Hair follicle dermal papilla cell (primary cell): ENCODE data around the gene TMEM207. TPM values are rescaled to one million over a fixed set of nuclear protein-coding genes. Genes with fewer than 3 reads are reported as not detected.

Source experiments
- total RNA-seq: library from RNA; depleted of rRNA; stranded (reverse); fragments of >200 nt; gene quantifications from 2 replicates; pipeline ENCODE4 v1.2.3, GENCODE V29; 2012

Gene TMEM207
- not detected in 2 replicates for total RNA-seq

DNA sequence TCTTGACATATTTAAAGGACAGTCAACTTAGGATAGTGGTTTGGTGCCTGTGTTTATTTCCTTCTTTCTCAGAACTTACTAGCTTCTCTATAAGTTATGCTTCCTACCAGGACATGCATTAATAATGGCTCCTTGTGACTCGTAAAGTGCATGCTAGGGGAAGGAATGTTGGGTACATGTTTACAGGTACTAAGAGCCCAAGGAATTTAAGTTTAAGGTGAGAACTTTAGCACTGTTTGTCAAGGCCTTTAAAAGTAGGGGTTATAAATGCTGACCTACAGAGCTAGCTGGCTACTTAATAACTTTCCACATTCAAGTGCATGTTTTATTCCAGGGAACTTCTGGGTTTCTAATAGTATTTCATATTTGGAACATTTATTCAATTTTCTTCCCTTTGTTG, at the start of gene TMEM207:
TSS of gene TMEM207 (minus strand) at position 101 of the 400 bp plus-strand sequence. CDS start at position 9, 92 bp downstream.

DNA sequence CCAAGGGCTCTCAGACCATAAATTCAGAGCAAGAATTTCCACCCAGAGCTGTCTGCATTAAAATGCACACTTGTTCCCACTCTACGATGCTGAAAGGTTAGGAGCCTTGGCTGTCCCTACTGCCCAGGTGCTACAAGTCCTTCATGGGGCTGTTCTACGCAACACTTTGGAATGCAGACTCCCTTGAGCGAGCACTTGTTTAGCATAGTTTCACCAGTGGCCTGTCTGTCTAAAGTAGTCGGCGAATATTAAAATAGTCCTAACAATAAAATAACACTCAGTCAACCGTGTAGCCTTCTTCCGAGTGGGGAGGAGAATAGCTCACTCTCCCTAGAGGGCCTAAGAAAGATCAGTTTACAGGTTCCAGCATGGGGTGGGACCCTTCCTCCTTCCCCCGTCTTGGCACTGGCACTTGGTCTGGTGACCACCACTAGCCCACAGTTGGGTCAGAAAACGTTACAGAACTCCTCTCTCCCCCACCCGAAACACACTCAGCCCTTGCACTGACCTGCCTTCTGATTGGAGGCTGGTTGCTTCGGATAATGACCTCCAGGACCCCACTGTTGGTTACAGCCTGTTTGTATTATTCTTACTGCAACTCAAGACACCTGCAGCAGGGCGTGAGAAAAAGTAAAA, 62.0 kb downstream of the TMEM207 start, which contains the start of gene CLDN16:
TSS of gene CLDN16 (plus strand) at position 586 of the 636 bp plus-strand sequence. CDS start 167 bp downstream, outside the sequence.

Other genes starting within 250 kb of the TMEM207 start
- gene CLDN1, start 127.5 kb downstream of the TMEM207 start, total RNA-seq: 0.32 and 0.85 TPM in 2 replicates
- gene CLDN16, start 61.7 kb downstream of the TMEM207 start, total RNA-seq: not detected in 2 replicates
- 19.9 and 23.5 TPM in 2 replicates for gene IL1RAP, start 64.2 kb upstream of the TMEM207 start, total RNA-seq